ENCODE results near the gene SLC47A2. TPM values are rescaled to one million over a fixed set of nuclear protein-coding genes. Genes with fewer than 3 reads are reported as not detected.

Gene SLC47A2
- polyA plus RNA-seq, 1 donor from 2014 or later = not detected

- H3K36me3 ChIP-seq (ENCODE audit: insufficient read depth, low read length) = peaks cover 5% of the 10 kb centered on the region
- no peaks in the 10 kb centered on the region for H3K9me3 ChIP-seq (ENCODE audit: low read length)
- H3K27ac ChIP-seq (ENCODE audit: low read length) = no peak overlapping the region
- no peak overlapping the region for H2AFZ ChIP-seq (ENCODE audit: low read depth, low read length)
- H3F3A ChIP-seq (ENCODE audit: insufficient read depth, low read length, poor library complexity, severe bottlenecking) = no peaks in the 10 kb centered on the region
- no peak overlapping the region for H3K9ac ChIP-seq (ENCODE audit: low read length)
- no peaks in the 10 kb centered on the region for H4K20me1 ChIP-seq (ENCODE audit: insufficient read depth)
- H3K79me2 ChIP-seq (replicated peaks; ENCODE audit: insufficient read depth, low read length) = no peaks in the 10 kb centered on the region
- no peaks in the 10 kb centered on the region for H3K9me2 ChIP-seq (ENCODE audit: insufficient read depth, low read length)
- TF ChIP-seq REST (IDR thresholded peaks at IDR 0.05; ENCODE audit: borderline replicate concordance) (no peak), RAD21 (conservative IDR thresholded peaks at IDR 0.05) (no peak), POLR2AphosphoS5 (IDR thresholded peaks at IDR 0.05) (no peak), EZH2 (IDR thresholded peaks at IDR 0.05; ENCODE audit: borderline replicate concordance, insufficient read depth, low read length, poor library complexity, severe bottlenecking) (no peak), SMC3 (conservative IDR thresholded peaks at IDR 0.05; ENCODE audit: poor library complexity) (no peak), EP300 (conservative IDR thresholded peaks at IDR 0.05; ENCODE audit: poor library complexity, severe bottlenecking) (no peak)
- H3K27me3 ChIP-seq (ENCODE audit: insufficient read depth, low read depth, low read length) = no peaks in the 10 kb centered on the region
- no peak overlapping the region for H3K4me3 ChIP-seq (ENCODE audit: low read length)
- H3K4me2 ChIP-seq (ENCODE audit: low read length) = no peak overlapping the region
These were observed 44.2 kb downstream of the SLC47A2 start for GRCh38 chr17:19672009-19672750.

DNA sequence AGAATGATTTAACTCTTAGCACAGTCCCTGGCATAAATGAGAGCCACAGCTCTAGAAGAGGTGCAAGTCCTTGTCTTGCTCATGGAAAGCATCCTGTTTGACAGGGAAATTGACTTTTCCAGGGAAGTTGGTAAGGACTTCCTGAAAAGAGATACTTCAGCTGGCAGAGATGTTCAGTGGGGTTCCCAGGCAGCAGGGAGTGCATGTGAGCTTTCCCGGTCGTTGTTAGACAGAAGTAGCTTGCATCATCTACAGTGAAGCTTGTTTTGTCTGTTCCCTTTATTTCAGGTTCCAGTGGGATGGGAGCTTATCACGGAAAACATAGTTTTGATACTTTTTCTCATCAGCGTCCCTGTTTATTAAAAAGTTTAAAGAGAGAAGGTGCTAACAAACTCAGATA, 45.0 kb downstream of the SLC47A2 start:
- Histone ChIP-seq H3K9ac (ENCODE audit: low read length) (no peak overlapping the region), H3K79me2 (replicated peaks; ENCODE audit: insufficient read depth, low read length) (no peaks in the 10 kb centered on the region), H3K27ac (ENCODE audit: low read length) (no peak overlapping the region), H3F3A (ENCODE audit: insufficient read depth, low read length, poor library complexity, severe bottlenecking) (no peaks in the 10 kb centered on the region), H3K4me3 (ENCODE audit: low read length) (no peak overlapping the region), H3K9me3 (ENCODE audit: low read length) (no peaks in the 10 kb centered on the region), H3K4me2 (ENCODE audit: low read length) (no peak overlapping the region), H2AFZ (ENCODE audit: low read depth, low read length) (no peak overlapping the region), H3K9me2 (ENCODE audit: insufficient read depth, low read length) (no peaks in the 10 kb centered on the region), H3K27me3 (ENCODE audit: insufficient read depth, low read depth, low read length) (no peaks in the 10 kb centered on the region), H4K20me1 (ENCODE audit: insufficient read depth) (no peaks in the 10 kb centered on the region), H3K36me3 (ENCODE audit: insufficient read depth, low read length) (peaks cover 5% of the 10 kb centered on the region)
- TF ChIP-seq EZH2 (IDR thresholded peaks at IDR 0.05; ENCODE audit: borderline replicate concordance, insufficient read depth, low read length, poor library complexity, severe bottlenecking) (no peak), RAD21 (conservative IDR thresholded peaks at IDR 0.05) (no peak), REST (IDR thresholded peaks at IDR 0.05; ENCODE audit: borderline replicate concordance) (no peak), MXI1 (conservative IDR thresholded peaks at IDR 0.05; ENCODE audit: poor library complexity, severe bottlenecking) (no peak), POLR2AphosphoS5 (IDR thresholded peaks at IDR 0.05) (no peak), SMC3 (conservative IDR thresholded peaks at IDR 0.05; ENCODE audit: poor library complexity) (no peak), TAF1 (IDR thresholded peaks at IDR 0.05; ENCODE audit: low read depth) (no peak), CTCF (IDR thresholded peaks at IDR 0.05; ENCODE audit: poor library complexity, severe bottlenecking) (no peak), EP300 (conservative IDR thresholded peaks at IDR 0.05; ENCODE audit: poor library complexity, severe bottlenecking) (no peak)
